Iris pigment epithelial cell (primary cell): ENCODE results near the gene ANKRD18A.

ENCODE experiments used
- DNase-seq: peaks from one replicate; pipeline ENCODE4 v3.0.0-alpha.2; 2011; ENCODE audit warnings: low read depth

The ANKRD18A gene

GRCh38 chr9:38620483-38621433, at the start of gene ANKRD18A:
Gene ANKRD18A (minus strand): TSS chr9:38620596. CDS start chr9:38620285, 311 bp downstream.
- peak; percentile 54 for DNase-seq

GRCh38 chr9:38668791-38669466, 48.5 kb upstream of the ANKRD18A start:
- DNase-seq, result no peak

- peak; percentile 38 for DNase-seq
These were observed 42.6 kb upstream of the ANKRD18A start for GRCh38 chr9:38662763-38663593.

- DNase-seq, result no peak
These were observed 39.1 kb upstream of the ANKRD18A start for GRCh38 chr9:38659538-38659937.

- DNase-seq, result no peak
These were observed 36.5 kb upstream of the ANKRD18A start for GRCh38 chr9:38656896-38657295.

GRCh38 chr9:38652486-38652885, 32.1 kb upstream of the ANKRD18A start:
- DNase-seq, result no peak

- DNase-seq, result no peak
These were observed 31.6 kb upstream of the ANKRD18A start for GRCh38 chr9:38652044-38652443.

- DNase-seq, result no peak
These were observed 31.1 kb upstream of the ANKRD18A start for GRCh38 chr9:38651400-38652042.

- DNase-seq, result no peak
These were observed 30.2 kb upstream of the ANKRD18A start for GRCh38 chr9:38650564-38650963.

GRCh38 chr9:38649731-38650363, 29.5 kb upstream of the ANKRD18A start:
- no peak for DNase-seq

GRCh38 chr9:38644601-38645000, 24.2 kb upstream of the ANKRD18A start:
- no peak for DNase-seq

GRCh38 chr9:38643815-38644173, 23.4 kb upstream of the ANKRD18A start:
- no peak for DNase-seq

GRCh38 chr9:38642951-38643814, 22.8 kb upstream of the ANKRD18A start:
- DNase-seq, result no peak

- peak; percentile 60 for DNase-seq
These were observed 21.8 kb upstream of the ANKRD18A start for GRCh38 chr9:38641985-38642864.

- no peak for DNase-seq
These were observed 20.7 kb upstream of the ANKRD18A start for GRCh38 chr9:38641142-38641541.

- DNase-seq, result no peak
These were observed 19.2 kb upstream of the ANKRD18A start for GRCh38 chr9:38639577-38639940.

GRCh38 chr9:38638881-38639576, 18.6 kb upstream of the ANKRD18A start:
- DNase-seq, result no peak

- DNase-seq, result no peak
These were observed 13.9 kb upstream of the ANKRD18A start for GRCh38 chr9:38634315-38634714.

- DNase-seq, result no peak
These were observed 9.1 kb upstream of the ANKRD18A start for GRCh38 chr9:38629511-38629910.
